ENCODE measurements around the gene TMEM232. TPM values are rescaled to one million over a fixed set of nuclear protein-coding genes. Genes with fewer than 3 reads are reported as not detected.

The TMEM232 gene
- total RNA-seq, 2 experiments from 2014 or later, result 1.5 to 2.9 TPM

GRCh38 chr5:110580625-110581024 is 145.8 kb downstream of the TMEM232 start:
- no TSS peak for BruUV-seq (replicated peaks)
- POLR2A ChIA-PET, result no interaction called here
- DNase-seq (ENCODE audit: low spot score), result no peak

GRCh38 chr5:110572729-110573128 is 153.7 kb downstream of the TMEM232 start:
- H3K36me3 ChIP-seq (ENCODE audit: insufficient read depth, low read length), result no peaks in the 10 kb centered on the region
- POLR2A ChIA-PET, result no interaction called here
- BruUV-seq (replicated peaks), result no TSS peak
- H3K27ac ChIP-seq (ENCODE audit: low read depth, low read length, poor library complexity, severe bottlenecking), result no peak overlapping the region
- no peaks in the 10 kb centered on the region for H3K9me2 ChIP-seq (ENCODE audit: insufficient read depth, low read length)
- H3K79me2 ChIP-seq (ENCODE audit: insufficient read depth, low read depth, low read length), result no peaks in the 10 kb centered on the region
- no peak overlapping the region for H2AFZ ChIP-seq (ENCODE audit: low read length)
- H3K4me1 ChIP-seq (ENCODE audit: insufficient read depth, low read length, poor library complexity, severe bottlenecking), result no peaks in the 10 kb centered on the region
- DNase-seq (ENCODE audit: low spot score), result no peak
- H3K9me3 ChIP-seq (ENCODE audit: low read length), result no peaks in the 10 kb centered on the region
- CTCF ChIA-PET (ENCODE audit: unreplicated experiment), result no interaction called here
- no peak overlapping the region for H3K4me3 ChIP-seq (ENCODE audit: low read depth, low read length, poor library complexity, severe bottlenecking)
- intact Hi-C loops (cut with micrococcal nuclease; ENCODE audit: unreplicated experiment), result no loop called here
- TF ChIP-seq CTCF (conservative IDR thresholded peaks at IDR 0.05; ENCODE audit: low read length), result no peak
- no peak for TF ChIP-seq EZH2phosphoT487 (IDR thresholded peaks at IDR 0.05; ENCODE audit: borderline replicate concordance, low read depth, low read length)
- H4K20me1 ChIP-seq (ENCODE audit: insufficient read depth, low read length), result no peaks in the 10 kb centered on the region
- H3K4me2 ChIP-seq (ENCODE audit: low read length), result no peak overlapping the region

More at GRCh38 chr5:110580625-110581024, 145.8 kb downstream of the TMEM232 start:
- H3K27ac ChIP-seq (ENCODE audit: low read depth, low read length, poor library complexity, severe bottlenecking), result no peak overlapping the region
- CTCF ChIA-PET (ENCODE audit: unreplicated experiment), result no interaction called here
- H3K4me3 ChIP-seq (ENCODE audit: low read depth, low read length, poor library complexity, severe bottlenecking), result no peak overlapping the region
- no peaks in the 10 kb centered on the region for H3K9me2 ChIP-seq (ENCODE audit: insufficient read depth, low read length)
- no peak overlapping the region for H2AFZ ChIP-seq (ENCODE audit: low read length)
- no peak for TF ChIP-seq CTCF (conservative IDR thresholded peaks at IDR 0.05; ENCODE audit: low read length)
- TF ChIP-seq EZH2phosphoT487 (IDR thresholded peaks at IDR 0.05; ENCODE audit: borderline replicate concordance, low read depth, low read length), result no peak
- H4K20me1 ChIP-seq (ENCODE audit: insufficient read depth, low read length), result no peaks in the 10 kb centered on the region
- H3K79me2 ChIP-seq (ENCODE audit: insufficient read depth, low read depth, low read length), result no peaks in the 10 kb centered on the region
- intact Hi-C loops (cut with micrococcal nuclease; ENCODE audit: unreplicated experiment), result no loop called here
- H3K4me1 ChIP-seq (ENCODE audit: insufficient read depth, low read length, poor library complexity, severe bottlenecking), result no peaks in the 10 kb centered on the region
- H3K4me2 ChIP-seq (ENCODE audit: low read length), result no peak overlapping the region
- no peaks in the 10 kb centered on the region for H3K9me3 ChIP-seq (ENCODE audit: low read length)
- no peaks in the 10 kb centered on the region for H3K36me3 ChIP-seq (ENCODE audit: insufficient read depth, low read length)

GRCh38 chr5:110562191-110562590 is 164.3 kb downstream of the TMEM232 start:
- no peaks in the 10 kb centered on the region for H3K9me3 ChIP-seq (ENCODE audit: low read length)
- intact Hi-C loops (cut with micrococcal nuclease; ENCODE audit: unreplicated experiment), result no loop called here
- H2AFZ ChIP-seq (ENCODE audit: low read length), result no peak overlapping the region
- no peaks in the 10 kb centered on the region for H3K4me1 ChIP-seq (ENCODE audit: insufficient read depth, low read length, poor library complexity, severe bottlenecking)
- no TSS peak for BruUV-seq (replicated peaks)
- H3K4me3 ChIP-seq (ENCODE audit: low read depth, low read length, poor library complexity, severe bottlenecking), result no peak overlapping the region
- POLR2A ChIA-PET, result no interaction called here
- TF ChIP-seq EZH2phosphoT487 (IDR thresholded peaks at IDR 0.05; ENCODE audit: borderline replicate concordance, low read depth, low read length), result no peak
- TF ChIP-seq CTCF (conservative IDR thresholded peaks at IDR 0.05; ENCODE audit: low read length), result no peak
- H3K36me3 ChIP-seq (ENCODE audit: insufficient read depth, low read length), result no peaks in the 10 kb centered on the region
- H3K27ac ChIP-seq (ENCODE audit: low read depth, low read length, poor library complexity, severe bottlenecking), result no peak overlapping the region
- no peaks in the 10 kb centered on the region for H3K79me2 ChIP-seq (ENCODE audit: insufficient read depth, low read depth, low read length)
- no peak overlapping the region for H3K4me2 ChIP-seq (ENCODE audit: low read length)
- no peaks in the 10 kb centered on the region for H4K20me1 ChIP-seq (ENCODE audit: insufficient read depth, low read length)
- H3K9me2 ChIP-seq (ENCODE audit: insufficient read depth, low read length), result no peaks in the 10 kb centered on the region
- DNase-seq (ENCODE audit: low spot score), result no peak
- CTCF ChIA-PET (ENCODE audit: unreplicated experiment), result no interaction called here

All from OCI-LY7 (cell line).